ENCODE data around the gene KDM2A. TPM values are rescaled to one million over a fixed set of nuclear protein-coding genes. Genes with fewer than 3 reads are reported as not detected.

KDM2A gene
- total RNA-seq, 1 donor from 2014 or later, result 38.4 TPM

DNA sequence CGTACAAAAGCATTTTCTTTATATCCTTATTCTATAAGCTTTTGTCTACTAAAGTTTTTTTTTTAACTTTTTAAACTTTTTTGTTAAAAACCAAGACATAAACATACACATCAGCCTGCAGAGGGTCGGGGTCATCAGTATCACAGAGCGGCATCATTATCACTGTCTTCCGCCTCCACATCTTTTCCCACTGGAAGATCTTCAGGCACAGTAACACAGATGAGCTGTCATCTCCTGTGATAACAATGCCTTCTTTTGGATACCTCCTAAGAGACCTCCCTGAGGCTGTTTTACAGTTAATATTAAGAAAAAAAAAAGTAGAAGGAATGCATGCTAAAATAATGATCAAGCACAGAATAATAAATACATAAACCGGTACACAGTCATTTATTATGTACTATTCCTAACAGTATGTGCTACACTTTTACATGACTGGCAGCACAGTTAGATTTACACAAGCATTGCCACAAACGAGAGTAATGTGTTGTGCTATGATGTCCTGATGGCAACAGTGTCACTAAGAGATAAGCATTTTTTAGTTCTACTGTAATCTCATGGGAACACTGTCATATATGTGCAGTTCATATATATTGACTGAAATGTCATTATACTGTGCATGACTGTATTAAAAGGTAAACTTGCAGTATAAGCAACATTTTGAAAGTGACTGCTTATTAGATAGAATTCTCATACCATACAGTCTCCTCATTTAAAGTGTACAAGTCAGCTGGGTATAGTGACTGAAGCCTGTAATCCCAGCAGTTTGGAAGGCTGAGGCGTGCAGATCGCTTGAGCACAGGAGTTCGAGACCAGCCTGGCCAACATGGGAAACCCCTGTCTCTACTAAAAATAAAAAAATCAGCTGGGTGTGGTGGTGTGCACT lies 58.6 kb downstream of the KDM2A start:
- no peaks in the 10 kb centered on the region for H3K27me3 ChIP-seq (ENCODE audit: control insufficient read depth, insufficient read depth, low read length)
- no peak overlapping the region for H3K4me3 ChIP-seq (ENCODE audit: low read depth, low read length)
- FAIRE-seq (no peak), DNase-seq (ENCODE audit: low read depth) (no peak)
- TF ChIP-seq, protein P1, sequence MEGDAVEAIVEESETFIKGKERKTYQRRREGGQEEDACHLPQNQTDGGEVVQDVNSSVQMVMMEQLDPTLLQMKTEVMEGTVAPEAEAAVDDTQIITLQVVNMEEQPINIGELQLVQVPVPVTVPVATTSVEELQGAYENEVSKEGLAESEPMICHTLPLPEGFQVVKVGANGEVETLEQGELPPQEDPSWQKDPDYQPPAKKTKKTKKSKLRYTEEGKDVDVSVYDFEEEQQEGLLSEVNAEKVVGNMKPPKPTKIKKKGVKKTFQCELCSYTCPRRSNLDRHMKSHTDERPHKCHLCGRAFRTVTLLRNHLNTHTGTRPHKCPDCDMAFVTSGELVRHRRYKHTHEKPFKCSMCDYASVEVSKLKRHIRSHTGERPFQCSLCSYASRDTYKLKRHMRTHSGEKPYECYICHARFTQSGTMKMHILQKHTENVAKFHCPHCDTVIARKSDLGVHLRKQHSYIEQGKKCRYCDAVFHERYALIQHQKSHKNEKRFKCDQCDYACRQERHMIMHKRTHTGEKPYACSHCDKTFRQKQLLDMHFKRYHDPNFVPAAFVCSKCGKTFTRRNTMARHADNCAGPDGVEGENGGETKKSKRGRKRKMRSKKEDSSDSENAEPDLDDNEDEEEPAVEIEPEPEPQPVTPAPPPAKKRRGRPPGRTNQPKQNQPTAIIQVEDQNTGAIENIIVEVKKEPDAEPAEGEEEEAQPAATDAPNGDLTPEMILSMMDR (IDR thresholded peaks at IDR 0.05; ENCODE audit: insufficient read depth, low read length, severe bottlenecking), result no peak
- peaks cover 3% of the 10 kb centered on the region for H3K36me3 ChIP-seq (ENCODE audit: control insufficient read depth, insufficient read depth, low read length)

DNA sequence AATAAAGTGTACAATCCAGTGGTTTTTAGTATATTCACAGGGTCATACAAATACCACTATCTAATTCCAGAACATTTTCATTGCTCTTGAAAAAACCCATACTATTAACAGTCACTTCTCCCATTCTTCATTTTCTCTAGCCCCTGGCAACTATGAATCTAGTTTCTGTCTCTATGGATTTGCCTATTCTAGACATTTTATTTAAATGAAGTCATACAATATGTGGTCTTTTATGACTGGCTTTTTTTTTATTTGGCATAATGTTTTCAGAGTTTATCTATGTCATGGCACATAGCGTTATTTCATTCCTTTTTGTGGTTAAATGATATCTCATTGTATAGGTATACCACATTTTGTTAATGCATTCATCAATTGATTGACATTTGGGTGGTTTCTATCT lies 59.4 kb downstream of the KDM2A start:
- H3K4me3 ChIP-seq (ENCODE audit: low read depth, low read length), result no peak overlapping the region
- no peaks in the 10 kb centered on the region for H3K27me3 ChIP-seq (ENCODE audit: control insufficient read depth, insufficient read depth, low read length)
- FAIRE-seq, result no peak
- peaks cover 4% of the 10 kb centered on the region for H3K36me3 ChIP-seq (ENCODE audit: control insufficient read depth, insufficient read depth, low read length)
- DNase-seq (ENCODE audit: low read depth), result no peak
- TF ChIP-seq, protein P1 (IDR thresholded peaks at IDR 0.05; ENCODE audit: insufficient read depth, low read length, severe bottlenecking), result no peak

DNA sequence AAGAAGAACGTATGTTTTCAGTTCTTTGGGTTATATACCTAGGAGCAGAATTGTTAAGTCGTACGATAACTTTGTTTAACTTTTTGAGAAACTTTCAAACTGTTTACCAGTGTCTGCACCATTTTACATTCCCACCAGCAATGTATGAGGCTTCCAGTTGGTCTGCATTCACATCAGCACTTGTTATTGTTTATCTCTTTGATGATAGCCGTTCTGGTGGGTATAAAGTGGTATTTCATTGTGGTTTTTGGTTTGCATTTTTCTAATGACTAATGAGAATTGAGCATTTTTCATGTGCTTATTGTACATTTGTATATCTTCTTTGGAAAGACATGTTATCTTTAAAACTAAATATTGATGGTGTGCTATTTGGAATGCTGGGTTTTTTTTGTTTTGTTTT lies 59.8 kb downstream of the KDM2A start:
- FAIRE-seq, result no peak
- DNase-seq (ENCODE audit: low read depth), result no peak
- peaks cover 4% of the 10 kb centered on the region for H3K36me3 ChIP-seq (ENCODE audit: control insufficient read depth, insufficient read depth, low read length)

DNA sequence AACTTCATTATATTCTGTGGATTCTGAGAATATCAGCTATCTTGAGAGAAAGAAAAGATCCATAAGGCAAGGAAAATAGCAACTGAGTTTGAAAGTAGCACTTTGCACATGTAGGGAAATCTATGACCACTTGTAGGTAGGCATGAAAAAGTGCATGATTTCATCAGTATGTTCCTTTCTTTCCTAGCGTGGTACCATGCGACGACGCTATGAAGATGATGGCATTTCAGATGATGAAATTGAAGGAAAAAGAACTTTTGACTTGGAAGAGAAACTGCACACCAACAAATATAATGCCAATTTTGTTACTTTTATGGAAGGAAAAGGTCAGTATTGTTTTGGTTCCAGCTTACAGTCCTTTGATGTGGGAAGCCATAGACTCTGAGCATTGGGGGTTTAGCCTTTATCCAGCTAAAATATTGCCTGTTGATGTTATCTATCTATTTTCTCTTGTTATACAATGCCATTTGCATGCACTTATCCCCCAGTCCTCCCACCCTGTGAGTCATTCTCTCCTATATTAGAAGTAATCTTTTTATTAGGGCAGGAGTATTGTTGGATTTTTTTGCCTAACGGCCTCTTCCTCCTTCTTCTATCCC lies 60.9 kb downstream of the KDM2A start:
- H3K27me3 ChIP-seq (ENCODE audit: control insufficient read depth, insufficient read depth, low read length), result no peaks in the 10 kb centered on the region
- DNase-seq (ENCODE audit: low read depth) (no peak), FAIRE-seq (no peak)
- no peak overlapping the region for H3K4me3 ChIP-seq (ENCODE audit: low read depth, low read length)
- TF ChIP-seq, protein P1 (IDR thresholded peaks at IDR 0.05; ENCODE audit: insufficient read depth, low read length, severe bottlenecking), result no peak
- peaks cover 4% of the 10 kb centered on the region for H3K36me3 ChIP-seq (ENCODE audit: control insufficient read depth, insufficient read depth, low read length)

More for the DNA sequence above, 59.8 kb downstream of the KDM2A start:
- Histone ChIP-seq H3K27me3 (ENCODE audit: control insufficient read depth, insufficient read depth, low read length) (no peaks in the 10 kb centered on the region), H3K4me3 (ENCODE audit: low read depth, low read length) (no peak overlapping the region)
- TF ChIP-seq, protein P1 (IDR thresholded peaks at IDR 0.05; ENCODE audit: insufficient read depth, low read length, severe bottlenecking), result no peak

DNA sequence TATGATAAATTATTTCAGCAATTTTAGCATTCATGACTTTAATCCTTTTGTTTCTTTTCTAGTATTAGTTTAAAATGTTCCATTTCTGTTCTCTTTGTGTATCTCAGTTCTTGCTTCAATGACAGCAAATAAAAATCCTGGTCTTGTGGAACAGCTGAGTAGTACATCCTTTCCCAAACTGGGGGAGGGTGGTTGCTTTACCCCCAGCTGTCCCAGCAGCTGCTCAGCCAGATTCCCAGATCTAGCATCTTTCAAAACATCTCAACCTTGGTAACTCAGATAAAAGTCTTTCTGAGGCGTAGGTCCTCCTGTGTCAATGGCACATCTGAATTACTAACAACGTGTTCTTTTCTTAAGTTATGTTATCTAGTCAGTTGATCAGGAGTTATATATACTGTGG lies 75.0 kb downstream of the KDM2A start:
- H3K36me3 ChIP-seq (ENCODE audit: control insufficient read depth, insufficient read depth, low read length), result peaks cover 5% of the 10 kb centered on the region
- TF ChIP-seq, protein P1 (IDR thresholded peaks at IDR 0.05; ENCODE audit: insufficient read depth, low read length, severe bottlenecking), result no peak
- DNase-seq (ENCODE audit: low read depth) (no peak), FAIRE-seq (no peak)
- no peak overlapping the region for H3K4me3 ChIP-seq (ENCODE audit: low read depth, low read length)
- H3K27me3 ChIP-seq (ENCODE audit: control insufficient read depth, insufficient read depth, low read length), result no peaks in the 10 kb centered on the region
